HFF-Myc (cell line): ENCODE measurements around the gene EXOSC1.
"Not testable (repeated sequence)": the region's sequence is repeated elsewhere in the genome, so short reads cannot be mapped to it uniquely, and the experiment has no call there.

Experiments
- DNase-seq: peaks from one replicate; pipeline ENCODE4 v3.0.0-alpha.2; 2011; ENCODE audit warnings: low read depth; ENCODE audit errors: extremely low read depth
- H3K4me3 ChIP-seq: replicated peaks from 2 replicates; pipeline ENCODE4 v1.5.1; 2011; ENCODE audit warnings: low read depth, mild to moderate bottlenecking, control low read depth, low read length
- TF ChIP-seq, protein P1 (sequence below): IDR thresholded peaks from 2 replicates; pipeline ENCODE4 v1.5.1; 2012; ENCODE audit warnings: mild to moderate bottlenecking, low read depth, low read length, control low read depth; ENCODE audit errors: missing control alignments

Gene EXOSC1

GRCh38 chr10:97428572-97428981, 17.2 kb downstream of the EXOSC1 start:
- DNase-seq: no peak
- TF ChIP-seq, protein P1, sequence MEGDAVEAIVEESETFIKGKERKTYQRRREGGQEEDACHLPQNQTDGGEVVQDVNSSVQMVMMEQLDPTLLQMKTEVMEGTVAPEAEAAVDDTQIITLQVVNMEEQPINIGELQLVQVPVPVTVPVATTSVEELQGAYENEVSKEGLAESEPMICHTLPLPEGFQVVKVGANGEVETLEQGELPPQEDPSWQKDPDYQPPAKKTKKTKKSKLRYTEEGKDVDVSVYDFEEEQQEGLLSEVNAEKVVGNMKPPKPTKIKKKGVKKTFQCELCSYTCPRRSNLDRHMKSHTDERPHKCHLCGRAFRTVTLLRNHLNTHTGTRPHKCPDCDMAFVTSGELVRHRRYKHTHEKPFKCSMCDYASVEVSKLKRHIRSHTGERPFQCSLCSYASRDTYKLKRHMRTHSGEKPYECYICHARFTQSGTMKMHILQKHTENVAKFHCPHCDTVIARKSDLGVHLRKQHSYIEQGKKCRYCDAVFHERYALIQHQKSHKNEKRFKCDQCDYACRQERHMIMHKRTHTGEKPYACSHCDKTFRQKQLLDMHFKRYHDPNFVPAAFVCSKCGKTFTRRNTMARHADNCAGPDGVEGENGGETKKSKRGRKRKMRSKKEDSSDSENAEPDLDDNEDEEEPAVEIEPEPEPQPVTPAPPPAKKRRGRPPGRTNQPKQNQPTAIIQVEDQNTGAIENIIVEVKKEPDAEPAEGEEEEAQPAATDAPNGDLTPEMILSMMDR: no peak
- peak overlapping the region; percentile 65 for H3K4me3 ChIP-seq

- H3K4me3 ChIP-seq: peak overlapping the region; percentile 65
- no peak for DNase-seq
- TF ChIP-seq, protein P1: no peak
Observed at GRCh38 chr10:97427571-97428179, 18.1 kb downstream of the EXOSC1 start.

GRCh38 chr10:97426776-97427570, 18.8 kb downstream of the EXOSC1 start:
- DNase-seq: no peak
- peak overlapping the region; percentile 65 for H3K4me3 ChIP-seq
- TF ChIP-seq, protein P1: no peak

- H3K4me3 ChIP-seq: peak within 1 kb of the TSS; percentile 65
- DNase-seq: peak; percentile 91
- TF ChIP-seq, protein P1: peak; percentile 69
Observed at GRCh38 chr10:97425964-97426775, 19.6 kb downstream of the EXOSC1 start, which contains the start of gene PGAM1. Gene PGAM1 (plus strand): TSS chr10:97426191. CDS start chr10:97426308, 117 bp downstream.

DNA sequence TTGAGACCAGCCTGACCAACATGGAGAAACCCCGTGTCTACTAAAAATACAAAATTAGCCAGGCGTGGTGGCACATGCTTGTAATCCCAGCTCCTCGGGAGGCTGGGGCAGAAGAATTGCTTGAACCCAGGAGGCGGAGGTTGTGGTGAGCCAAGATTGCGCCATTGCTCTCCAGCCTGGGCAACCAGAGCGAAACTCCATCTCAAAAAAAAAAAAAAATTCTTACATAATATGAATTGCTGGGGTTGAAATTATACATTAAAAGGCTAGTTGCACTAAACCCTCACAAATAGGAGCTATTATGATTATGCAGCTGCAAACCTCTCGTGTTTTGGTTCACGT, 22.1 kb downstream of the EXOSC1 start:
- not testable (repeated sequence) for H3K4me3 ChIP-seq, DNase-seq

DNA sequence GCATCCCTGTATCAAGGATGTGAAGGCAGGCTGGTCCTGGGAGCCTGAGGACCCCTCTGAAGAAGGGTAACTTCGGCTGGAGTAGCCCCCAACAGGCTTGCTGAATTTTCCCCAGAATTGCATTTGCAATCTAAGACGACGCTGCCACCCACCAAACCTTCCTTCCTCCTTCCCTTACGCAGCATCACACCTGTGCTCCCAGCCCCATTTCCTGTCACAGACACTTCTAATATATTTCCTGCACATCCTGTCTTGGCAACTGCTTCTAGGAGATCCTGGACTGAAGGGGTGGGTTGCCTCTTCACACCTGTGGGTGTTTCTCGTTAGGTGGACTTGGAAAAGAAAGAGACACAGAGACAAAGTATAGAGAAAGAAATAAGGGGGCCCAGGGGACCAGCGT, 29.2 kb downstream of the EXOSC1 start:
- TF ChIP-seq, protein P1: no peak
- H3K4me3 ChIP-seq: no peak overlapping the region
- DNase-seq: no peak

GRCh38 chr10:97412891-97413304, 32.9 kb downstream of the EXOSC1 start:
- TF ChIP-seq, protein P1: no peak
- no peak for DNase-seq
- no peak overlapping the region for H3K4me3 ChIP-seq
